H9 (cell line): Measurements from ENCODE around the gene HS1BP3. TPM values are rescaled to one million over a fixed set of nuclear protein-coding genes. Genes with fewer than 3 reads are reported as not detected.

Experiments used
- DNase-seq: peaks from one replicate; pipeline ENCODE4 v3.0.0-alpha.2; 2017
- H2AFZ ChIP-seq: one replicate; pipeline ENCODE4 v1.6.1; 2013; ENCODE audit warnings: mild to moderate bottlenecking, low read length, control low read depth, moderate library complexity
- H2AK5ac ChIP-seq: 2 replicates; pipeline ENCODE4 v1.6.1; 2013; ENCODE audit warnings: low read length, control low read depth, mixed read lengths; ENCODE audit not compliant: insufficient read length
- H2BK120ac ChIP-seq: one replicate; pipeline ENCODE4 v1.6.1; 2013; ENCODE audit warnings: low read depth, mild to moderate bottlenecking, low read length, control low read depth, inconsistent platforms; ENCODE audit not compliant: poor library complexity, severe bottlenecking
- H2BK12ac ChIP-seq: 2 replicates; pipeline ENCODE4 v1.6.1; 2013; ENCODE audit warnings: low read length, control low read depth, mixed read lengths, low read depth; ENCODE audit not compliant: insufficient read length
- H2BK15ac ChIP-seq: 2 replicates; pipeline ENCODE4 v1.6.1; 2013; ENCODE audit warnings: low read depth, low read length, control low read depth
- H2BK20ac ChIP-seq: one replicate; pipeline ENCODE4 v1.6.1; 2013; ENCODE audit warnings: low read depth, mild to moderate bottlenecking, low read length, control low read depth, inconsistent platforms; ENCODE audit not compliant: poor library complexity, severe bottlenecking
- H2BK5ac ChIP-seq: 2 replicates; pipeline ENCODE4 v1.6.1; 2013; ENCODE audit warnings: low read length, control low read depth, mixed read lengths; ENCODE audit not compliant: insufficient read length
- H3K14ac ChIP-seq: 2 replicates; pipeline ENCODE4 v1.6.1; 2013; ENCODE audit warnings: low read length, control low read depth; ENCODE audit not compliant: insufficient read depth
- H3K18ac ChIP-seq: 2 replicates; pipeline ENCODE4 v1.6.1; 2013; ENCODE audit warnings: low read depth, mild to moderate bottlenecking, mixed read lengths, low read length, control low read depth; ENCODE audit not compliant: insufficient read length
- H3K23ac ChIP-seq: 2 replicates; pipeline ENCODE4 v1.6.1; 2013; ENCODE audit warnings: low read length, control low read depth, mixed read lengths, low read depth; ENCODE audit not compliant: insufficient read length
- H3K23me2 ChIP-seq: 2 replicates; pipeline ENCODE4 v1.6.1; 2013; ENCODE audit warnings: low read depth, mild to moderate bottlenecking, mixed read lengths, low read length, control low read depth; ENCODE audit not compliant: insufficient read length, poor library complexity, severe bottlenecking
- H3K27ac ChIP-seq: 2 replicates; pipeline ENCODE4 v1.5.1; 2013; ENCODE audit warnings: low read length, control low read depth, mixed read lengths, low read depth; ENCODE audit not compliant: insufficient read length
- H3K27me3 ChIP-seq: 2 replicates; pipeline ENCODE4 v1.6.1; 2013; ENCODE audit warnings: low read length, control low read depth, inconsistent platforms; ENCODE audit not compliant: insufficient read depth
- H3K4ac ChIP-seq: 2 replicates; pipeline ENCODE4 v1.6.1; 2013; ENCODE audit warnings: low read depth, mild to moderate bottlenecking, control low read depth, inconsistent platforms, low read length, moderate library complexity
- H3K4me1 ChIP-seq: 2 replicates; pipeline ENCODE4 v1.6.1; 2013; ENCODE audit warnings: low read length, control low read depth, inconsistent platforms; ENCODE audit not compliant: insufficient read depth
- H3K4me2 ChIP-seq: 2 replicates; pipeline ENCODE4 v1.6.1; 2013; ENCODE audit warnings: low read length, control low read depth, mixed read lengths; ENCODE audit not compliant: insufficient read length, insufficient read depth
- H3K56ac ChIP-seq: 2 replicates; pipeline ENCODE4 v1.6.1; 2013; ENCODE audit warnings: low read depth, mild to moderate bottlenecking, mixed read lengths, low read length, control low read depth; ENCODE audit not compliant: insufficient read length
- H3K79me1 ChIP-seq: 2 replicates; pipeline ENCODE4 v1.6.1; 2013; ENCODE audit warnings: low read depth, mild to moderate bottlenecking, moderate library complexity, low read length, control low read depth, inconsistent platforms; ENCODE audit not compliant: insufficient read depth, poor library complexity, severe bottlenecking
- H3K79me2 ChIP-seq: 2 replicates; pipeline ENCODE4 v1.6.1; 2013; ENCODE audit warnings: low read length, control low read depth, inconsistent platforms; ENCODE audit not compliant: insufficient read depth
- H3K9ac ChIP-seq: 2 replicates; pipeline ENCODE4 v1.6.1; 2013; ENCODE audit warnings: low read length, control low read depth, mixed read lengths; ENCODE audit not compliant: insufficient read length; ENCODE audit errors: extremely low read depth
- H3K9me3 ChIP-seq: one replicate; pipeline ENCODE4 v1.6.1; 2013; ENCODE audit warnings: low read depth, low read length, inconsistent platforms; ENCODE audit not compliant: control insufficient read depth
- H3T11ph ChIP-seq: one replicate; pipeline ENCODE4 v1.6.1; 2013; ENCODE audit warnings: mild to moderate bottlenecking, low read length, control low read depth, inconsistent platforms
- H4K20me1 ChIP-seq: one replicate; pipeline ENCODE4 v1.6.1; 2013; ENCODE audit not compliant: control insufficient read depth, insufficient read length, insufficient read depth
- H4K5ac ChIP-seq: 2 replicates; pipeline ENCODE4 v1.6.1; 2013; ENCODE audit warnings: low read depth, mild to moderate bottlenecking, mixed read lengths, low read length, control low read depth; ENCODE audit not compliant: insufficient read length
- H4K8ac ChIP-seq: replicated peaks from 2 replicates; pipeline ENCODE4 v1.6.1; 2013; ENCODE audit warnings: low read length, control low read depth, mixed read lengths, low read depth; ENCODE audit not compliant: insufficient read length
- H4K91ac ChIP-seq: 2 replicates; pipeline ENCODE4 v1.6.1; 2013; ENCODE audit warnings: low read depth, mild to moderate bottlenecking, moderate library complexity, mixed read lengths, low read length, control low read depth; ENCODE audit not compliant: insufficient read length
- H3K27ac Mint-ChIP-seq, 3 experiments: 2 replicates in 2 of 3; 3 replicates in 1 of 3; pipeline ENCODE4 v1.8.0; 2020 to 2021; ENCODE audit warnings: mixed read lengths in 3 of 3, mild to moderate bottlenecking in 1 of 3, moderate library complexity in 1 of 3
- H3K27me3 Mint-ChIP-seq: 2 replicates; pipeline ENCODE4 v1.8.0; 2021; ENCODE audit warnings: low read depth, mild to moderate bottlenecking, moderate library complexity, mixed read lengths
- H3K36me3 Mint-ChIP-seq, 3 experiments: 2 replicates in 2 of 3; 3 replicates in 1 of 3; pipeline ENCODE4 v1.8.0; 2020 to 2021; ENCODE audit warnings: low read depth in 3 of 3, mixed read lengths in 3 of 3; ENCODE audit not compliant: insufficient read depth in 1 of 3
- H3K4me1 Mint-ChIP-seq, 2 experiments: 2 replicates each; pipeline ENCODE4 v1.8.0; 2020; ENCODE audit warnings: mixed read lengths in 2 of 2
- H3K4me3 Mint-ChIP-seq, 2 experiments: 2 replicates in 1 of 2; 3 replicates in 1 of 2; pipeline ENCODE4 v1.8.0; 2020 to 2021; ENCODE audit warnings: mild to moderate bottlenecking in 2 of 2, mixed read lengths in 2 of 2, moderate library complexity in 1 of 2
- H3K9me3 Mint-ChIP-seq, 2 experiments: 2 replicates in 1 of 2; 3 replicates in 1 of 2; pipeline ENCODE4 v1.8.0; 2020; ENCODE audit warnings: mild to moderate bottlenecking in 2 of 2, mixed read lengths in 2 of 2, moderate library complexity in 1 of 2
- WGBS: extraction: QIAGEN DNeasy Blood & Tissue Kit; methylation state at CpG from one replicate; pipeline ENCODE4 v1.1.7; 2013; ENCODE audit warnings: missing lambda C conversion rate, low lambda C conversion rate, mixed read lengths; ENCODE audit not compliant: insufficient read length; ENCODE audit errors: extremely low coverage; 5-methylcytosine and 5-hydroxymethylcytosine counted together
- total RNA-seq: library from RNA; stranded (reverse); gene quantifications from 2 replicates; pipeline ENCODE4 v1.2.1, GENCODE V29; 2021
- TF ChIP-seq, protein P1 (sequence below): fragments of 200-600 bp; sonication (generic); conservative IDR thresholded peaks from 3 replicates; pipeline ENCODE4 v1.8.0; 2021; ENCODE audit warnings: antibody characterized with exemption, mild to moderate bottlenecking

Gene HS1BP3
- total RNA-seq, 1 experiment from 2014 or later, result 11.1 TPM

DNA sequence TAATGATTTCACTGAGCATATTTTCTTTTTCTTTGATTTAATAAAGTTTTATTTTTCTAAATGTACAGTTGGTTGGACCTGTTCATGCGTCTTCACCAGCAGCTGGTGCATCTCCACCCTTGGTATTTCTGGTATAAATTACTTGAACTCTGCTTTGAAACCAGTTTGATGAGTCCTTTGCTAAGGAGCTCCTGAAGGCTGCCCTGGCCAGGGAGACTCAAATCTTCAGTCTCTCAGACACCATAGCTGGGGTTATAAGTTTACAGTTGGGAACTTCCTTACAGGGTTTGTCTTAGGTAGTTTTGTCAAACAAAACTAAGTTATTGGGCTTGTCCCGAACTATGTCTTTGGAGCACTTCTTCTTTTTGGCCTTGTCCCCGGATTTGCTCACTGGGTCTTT is 44.7 kb downstream of the HS1BP3 start:
- DNase-seq, result no peak
- no peak overlapping the region for H4K8ac ChIP-seq
- H3K14ac ChIP-seq, result no peak overlapping the region
- TF ChIP-seq, protein P1, sequence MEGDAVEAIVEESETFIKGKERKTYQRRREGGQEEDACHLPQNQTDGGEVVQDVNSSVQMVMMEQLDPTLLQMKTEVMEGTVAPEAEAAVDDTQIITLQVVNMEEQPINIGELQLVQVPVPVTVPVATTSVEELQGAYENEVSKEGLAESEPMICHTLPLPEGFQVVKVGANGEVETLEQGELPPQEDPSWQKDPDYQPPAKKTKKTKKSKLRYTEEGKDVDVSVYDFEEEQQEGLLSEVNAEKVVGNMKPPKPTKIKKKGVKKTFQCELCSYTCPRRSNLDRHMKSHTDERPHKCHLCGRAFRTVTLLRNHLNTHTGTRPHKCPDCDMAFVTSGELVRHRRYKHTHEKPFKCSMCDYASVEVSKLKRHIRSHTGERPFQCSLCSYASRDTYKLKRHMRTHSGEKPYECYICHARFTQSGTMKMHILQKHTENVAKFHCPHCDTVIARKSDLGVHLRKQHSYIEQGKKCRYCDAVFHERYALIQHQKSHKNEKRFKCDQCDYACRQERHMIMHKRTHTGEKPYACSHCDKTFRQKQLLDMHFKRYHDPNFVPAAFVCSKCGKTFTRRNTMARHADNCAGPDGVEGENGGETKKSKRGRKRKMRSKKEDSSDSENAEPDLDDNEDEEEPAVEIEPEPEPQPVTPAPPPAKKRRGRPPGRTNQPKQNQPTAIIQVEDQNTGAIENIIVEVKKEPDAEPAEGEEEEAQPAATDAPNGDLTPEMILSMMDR, result no peak
- H3K9me3 Mint-ChIP-seq, result peaks cover 2 to 8% of the 10 kb centered on the region in 2 experiments; a peak in 4 of 5 replicates
- H3K4me2 ChIP-seq, result no peak overlapping the region
- peaks cover 0 to 11% (median 0%) of the 10 kb centered on the region in 3 experiments; a peak in 4 of 7 replicates for H3K36me3 Mint-ChIP-seq
- no peaks in the 10 kb centered on the region for H3K79me2 ChIP-seq
- H3K4ac ChIP-seq, result no peak overlapping the region
- H3K27ac ChIP-seq, result no peak overlapping the region
- no peaks in the 10 kb centered on the region for H4K20me1 ChIP-seq
- no peak overlapping the region for H2BK15ac ChIP-seq
- no peak overlapping the region for H3T11ph ChIP-seq
- no peak overlapping the region for H3K18ac ChIP-seq
- H3K4me3 Mint-ChIP-seq, result no peak overlapping the region
- H3K79me1 ChIP-seq, result no peaks in the 10 kb centered on the region
- H3K23me2 ChIP-seq, result no peaks in the 10 kb centered on the region
- WGBS, result no CpG with 5 or more reads among the region's 3 CpGs
- no peak overlapping the region for H3K56ac ChIP-seq
- no peak overlapping the region for H2BK120ac ChIP-seq
- no peak overlapping the region for H3K27ac Mint-ChIP-seq
- H3K9me3 ChIP-seq, result no peaks in the 10 kb centered on the region
- no peak overlapping the region for H2BK12ac ChIP-seq
- H3K4me1 ChIP-seq, result no peaks in the 10 kb centered on the region
- H4K5ac ChIP-seq, result no peak overlapping the region
- no peak overlapping the region for H3K9ac ChIP-seq
- H3K4me1 Mint-ChIP-seq, result 0 out of 4 replicates have a peak, but pooled peaks cover 0 to 3% of the 10 kb centered on the region in 2 experiments
- H4K91ac ChIP-seq, result no peak overlapping the region
- H2AFZ ChIP-seq, result no peak overlapping the region
- H2BK5ac ChIP-seq, result no peak overlapping the region
- H2AK5ac ChIP-seq, result no peak overlapping the region
- H3K23ac ChIP-seq, result no peak overlapping the region
- peaks cover 2% of the 10 kb centered on the region; the same call in 1 of the 2 replicates for H3K27me3 Mint-ChIP-seq
- H3K27me3 ChIP-seq, result no peaks in the 10 kb centered on the region
- no peak overlapping the region for H2BK20ac ChIP-seq
